ENCODE results near the gene HIRA. TPM values are rescaled to one million over a fixed set of nuclear protein-coding genes. Genes with fewer than 3 reads are reported as not detected.

HIRA gene
- total and polyA plus RNA-seq, 4 donors = 18.6 to 50.5 (median 33.8) TPM

DNA sequence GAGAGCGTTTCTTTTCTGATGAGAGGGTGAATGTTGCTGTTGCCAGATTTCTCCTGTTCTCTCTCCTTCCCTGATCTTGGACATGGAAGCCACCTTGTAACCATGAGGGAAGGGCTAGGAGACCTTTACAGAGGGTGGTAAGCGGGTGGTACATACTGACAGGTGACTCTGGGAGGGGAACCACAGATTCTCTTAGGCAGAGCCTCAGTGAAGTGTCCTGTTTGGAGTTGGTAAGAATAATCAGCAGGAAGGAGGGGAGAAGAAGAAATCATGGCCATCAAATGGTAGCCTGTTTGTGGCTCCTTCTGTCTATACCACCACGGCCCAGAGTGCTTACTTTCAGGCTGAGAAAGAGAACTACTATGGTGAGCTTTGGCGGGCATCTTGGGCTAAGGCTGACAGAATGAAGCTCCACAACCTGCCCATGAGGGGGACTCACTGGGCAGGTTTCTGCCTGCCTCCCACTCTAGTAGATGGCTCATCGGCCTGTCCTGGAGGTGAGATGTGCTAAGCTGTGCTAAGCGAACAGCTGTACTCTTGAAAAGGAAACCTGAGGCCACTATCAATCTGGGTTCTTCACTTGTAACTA, 84.8 kb downstream of the HIRA start:
- WGBS (ENCODE audit: insufficient coverage) = 100% methylated on average over 4 of the region's 6 CpGs
- no peaks in the 10 kb centered on the region for H3K4me1 ChIP-seq (ENCODE audit: control insufficient read depth, insufficient read depth, low read length)
- H3K9me3 ChIP-seq (ENCODE audit: control insufficient read depth, insufficient read depth, low read length) = peaks cover 1% of the 10 kb centered on the region
- peaks cover 51% of the 10 kb centered on the region for H3K36me3 ChIP-seq (ENCODE audit: control insufficient read depth, insufficient read depth, low read length)
- DNase-seq (ENCODE audit: low read depth in 4 of 6, low spot score in 6 of 6) = no peak
- H3K27me3 ChIP-seq (ENCODE audit: control insufficient read depth, insufficient read depth, low read length) = no peaks in the 10 kb centered on the region
- no peak overlapping the region for H3K4me3 ChIP-seq (ENCODE audit: low read depth, low read length)
- no peak overlapping the region for H3K27ac ChIP-seq (ENCODE audit: low read depth, low read length)

DNA sequence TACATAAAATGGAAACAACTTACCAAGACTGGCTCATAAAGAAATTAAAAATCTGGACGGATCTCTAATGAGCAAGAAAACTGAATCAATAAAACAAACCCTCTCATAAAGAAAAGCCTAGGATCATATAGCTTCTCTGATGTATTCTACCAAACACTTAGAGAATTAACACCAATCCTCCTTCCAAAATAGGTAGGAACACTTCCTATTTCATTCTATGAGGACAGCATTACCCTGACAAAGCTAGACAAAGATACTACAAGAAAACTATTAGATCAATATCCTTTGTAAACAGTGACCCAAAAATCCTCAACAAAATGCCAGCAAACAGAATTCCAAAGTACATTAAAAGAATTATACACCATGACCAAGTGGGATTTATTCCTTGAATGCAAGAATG, 87.1 kb downstream of the HIRA start:
- DNase-seq (ENCODE audit: low read depth in 4 of 6, low spot score in 6 of 6) = no peak
- no peak overlapping the region for H3K27ac ChIP-seq (ENCODE audit: low read depth, low read length)
- no peaks in the 10 kb centered on the region for H3K4me1 ChIP-seq (ENCODE audit: control insufficient read depth, insufficient read depth, low read length)
- H3K4me3 ChIP-seq (ENCODE audit: low read depth, low read length) = no peak overlapping the region
- WGBS (ENCODE audit: insufficient coverage) = no CpG with 5 or more reads among the region's 1 CpG
- H3K9me3 ChIP-seq (ENCODE audit: control insufficient read depth, insufficient read depth, low read length) = peaks cover 1% of the 10 kb centered on the region
- H3K27me3 ChIP-seq (ENCODE audit: control insufficient read depth, insufficient read depth, low read length) = no peaks in the 10 kb centered on the region
- peaks cover 34% of the 10 kb centered on the region for H3K36me3 ChIP-seq (ENCODE audit: control insufficient read depth, insufficient read depth, low read length)

DNA sequence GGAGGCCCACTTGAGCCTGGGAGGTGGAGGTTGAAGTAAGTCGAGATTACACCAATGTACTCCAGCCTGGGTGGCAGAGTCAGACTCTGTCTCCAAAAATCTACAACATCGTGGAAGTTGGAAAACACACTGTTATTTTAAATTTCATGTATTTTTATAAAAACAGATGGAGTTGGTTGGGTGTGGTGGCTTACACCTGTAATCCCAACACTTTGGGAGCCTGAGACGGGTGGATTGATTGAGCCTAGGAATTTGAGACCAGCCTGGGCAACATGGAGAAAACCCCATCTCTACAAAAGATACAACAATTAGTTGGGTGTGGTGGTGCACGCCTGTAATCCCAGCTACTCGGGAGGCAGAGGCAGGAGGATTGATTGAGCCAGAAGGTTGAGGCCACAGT, 88.1 kb downstream of the HIRA start:
- Histone ChIP-seq H3K4me1 (ENCODE audit: control insufficient read depth, insufficient read depth, low read length) (no peaks in the 10 kb centered on the region), H3K4me3 (ENCODE audit: low read depth, low read length) (no peak overlapping the region), H3K27ac (ENCODE audit: low read depth, low read length) (no peak overlapping the region), H3K9me3 (ENCODE audit: control insufficient read depth, insufficient read depth, low read length) (peaks cover 3% of the 10 kb centered on the region), H3K36me3 (ENCODE audit: control insufficient read depth, insufficient read depth, low read length) (peaks cover 33% of the 10 kb centered on the region), H3K27me3 (ENCODE audit: control insufficient read depth, insufficient read depth, low read length) (no peaks in the 10 kb centered on the region)
- WGBS (ENCODE audit: insufficient coverage) = no CpG with 5 or more reads among the region's 5 CpGs
- no peak for DNase-seq (ENCODE audit: low read depth in 4 of 6, low spot score in 6 of 6)

DNA sequence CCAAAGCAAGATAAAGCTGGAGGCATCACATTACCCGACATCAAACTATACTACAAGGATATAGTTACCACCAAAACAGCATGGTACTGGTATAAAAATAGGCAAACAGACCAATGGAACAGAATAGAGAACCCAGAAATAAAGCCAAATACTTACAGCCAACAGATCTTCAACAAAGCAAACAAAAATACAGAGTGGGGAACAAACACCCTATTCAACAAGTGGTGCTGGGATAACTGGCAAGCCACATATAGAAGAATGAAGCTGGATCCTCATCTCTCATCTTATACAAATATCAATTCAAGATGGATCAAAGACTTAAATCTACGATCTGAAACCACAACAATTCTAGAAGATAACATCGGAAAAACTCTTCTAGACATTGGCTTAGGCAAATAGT, 90.0 kb downstream of the HIRA start:
- Histone ChIP-seq H3K4me3 (ENCODE audit: low read depth, low read length) (no peak overlapping the region), H3K4me1 (ENCODE audit: control insufficient read depth, insufficient read depth, low read length) (no peaks in the 10 kb centered on the region), H3K36me3 (ENCODE audit: control insufficient read depth, insufficient read depth, low read length) (peaks cover 29% of the 10 kb centered on the region), H3K27ac (ENCODE audit: low read depth, low read length) (no peak overlapping the region), H3K27me3 (ENCODE audit: control insufficient read depth, insufficient read depth, low read length) (no peaks in the 10 kb centered on the region), H3K9me3 (ENCODE audit: control insufficient read depth, insufficient read depth, low read length) (peaks cover 3% of the 10 kb centered on the region)
- WGBS (ENCODE audit: insufficient coverage) = 60% methylated on average over 1 of the region's 3 CpGs
- DNase-seq (ENCODE audit: low read depth in 4 of 6, low spot score in 6 of 6) = no peak

DNA sequence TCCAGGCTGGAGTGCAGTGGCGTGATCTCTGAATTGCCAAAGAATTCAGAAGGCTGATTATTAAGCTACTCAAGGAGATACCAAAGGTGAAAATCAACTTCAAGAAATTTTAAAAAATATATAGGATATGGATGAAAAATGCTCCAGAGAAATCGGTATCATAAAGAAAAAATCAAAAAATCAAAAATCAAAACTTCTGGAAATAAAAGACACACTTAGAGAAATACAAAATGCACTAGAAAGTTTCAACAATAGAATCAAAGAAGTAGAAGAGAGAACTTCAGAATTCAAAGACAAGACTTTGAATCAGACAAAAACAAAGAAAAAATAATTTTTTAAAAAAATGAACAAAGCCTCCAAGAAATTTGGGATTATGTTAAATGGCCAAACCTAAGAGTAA, 94.4 kb downstream of the HIRA start:
- peaks cover 5% of the 10 kb centered on the region for H3K9me3 ChIP-seq (ENCODE audit: control insufficient read depth, insufficient read depth, low read length)
- no CpG with 5 or more reads among the region's 2 CpGs for WGBS (ENCODE audit: insufficient coverage)
- H3K27ac ChIP-seq (ENCODE audit: low read depth, low read length) = no peak overlapping the region
- H3K4me1 ChIP-seq (ENCODE audit: control insufficient read depth, insufficient read depth, low read length) = no peaks in the 10 kb centered on the region
- H3K36me3 ChIP-seq (ENCODE audit: control insufficient read depth, insufficient read depth, low read length) = peaks cover 16% of the 10 kb centered on the region
- no peak for DNase-seq (ENCODE audit: low read depth in 4 of 6, low spot score in 6 of 6)
- no peaks in the 10 kb centered on the region for H3K27me3 ChIP-seq (ENCODE audit: control insufficient read depth, insufficient read depth, low read length)
- no peak overlapping the region for H3K4me3 ChIP-seq (ENCODE audit: low read depth, low read length)

DNA sequence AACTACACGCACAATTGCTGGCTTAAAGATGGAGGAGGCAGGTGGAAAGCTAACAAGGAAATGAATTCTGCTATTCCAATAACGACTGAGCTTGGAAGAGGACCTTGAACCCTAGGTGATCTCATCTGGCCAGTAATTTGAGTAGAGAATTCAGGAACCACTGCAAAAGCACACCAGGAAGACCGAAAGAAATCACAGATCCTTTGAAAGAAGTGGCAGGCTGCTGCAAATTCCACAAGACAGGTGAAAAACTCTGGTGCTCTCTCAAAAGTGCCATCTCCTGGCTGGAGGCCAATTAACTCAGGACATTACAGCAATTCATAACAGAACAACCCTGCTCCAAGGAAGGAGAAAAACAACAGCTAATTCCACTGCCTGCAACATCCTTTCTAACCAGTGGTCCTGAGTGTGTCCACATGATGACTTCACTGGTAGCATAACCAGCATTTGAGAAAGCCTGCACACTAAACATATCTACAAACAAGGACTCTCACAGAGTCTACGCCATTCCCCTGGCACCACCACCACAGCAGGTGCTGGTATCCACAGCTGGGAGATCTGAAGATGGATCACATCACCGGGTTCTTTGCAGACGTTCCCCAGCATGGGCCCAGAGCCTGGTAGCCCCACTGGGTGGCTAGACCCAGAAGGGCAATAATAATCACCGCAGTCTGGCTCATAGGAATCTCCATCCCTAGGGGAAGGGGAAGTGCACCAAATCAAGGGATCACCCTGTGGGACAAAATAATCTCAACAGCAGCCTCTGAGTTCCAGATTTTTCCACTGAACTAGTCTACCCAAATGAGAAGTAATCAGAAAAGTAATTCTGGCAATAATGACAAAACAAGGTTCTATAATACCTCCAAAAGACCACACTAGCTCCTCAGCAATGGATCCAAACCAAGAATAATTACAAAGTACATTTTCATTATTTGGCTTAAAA, 95.1 kb downstream of the HIRA start:
- H3K27ac ChIP-seq (ENCODE audit: low read depth, low read length) = no peak overlapping the region
- no peaks in the 10 kb centered on the region for H3K27me3 ChIP-seq (ENCODE audit: control insufficient read depth, insufficient read depth, low read length)
- peaks cover 24% of the 10 kb centered on the region for H3K36me3 ChIP-seq (ENCODE audit: control insufficient read depth, insufficient read depth, low read length)
- no peak overlapping the region for H3K4me3 ChIP-seq (ENCODE audit: low read depth, low read length)
- H3K4me1 ChIP-seq (ENCODE audit: control insufficient read depth, insufficient read depth, low read length) = no peaks in the 10 kb centered on the region
- peaks cover 5% of the 10 kb centered on the region for H3K9me3 ChIP-seq (ENCODE audit: control insufficient read depth, insufficient read depth, low read length)
- WGBS (ENCODE audit: insufficient coverage) = 95% methylated on average over 7 of the region's 7 CpGs
- no peak for DNase-seq (ENCODE audit: low read depth in 4 of 6, low spot score in 6 of 6)

DNA sequence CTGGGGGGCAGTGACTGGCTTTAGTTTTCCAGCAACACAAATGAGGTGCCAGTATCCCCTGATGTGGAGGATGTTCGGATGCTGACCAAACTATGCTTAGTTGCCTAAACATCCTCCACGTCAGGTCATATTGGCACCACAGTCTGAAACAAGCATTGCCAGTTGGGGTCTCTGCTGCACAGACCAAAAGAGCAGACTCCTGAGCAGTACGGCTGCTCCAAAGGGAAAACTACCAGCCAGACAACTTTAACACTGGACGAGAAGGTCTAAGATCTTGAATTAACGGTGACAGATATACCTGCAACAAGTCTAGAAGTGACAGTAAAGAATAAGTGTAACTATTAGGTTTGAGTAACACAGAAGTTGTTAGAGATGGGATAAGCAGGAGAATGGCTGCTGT, 99.6 kb downstream of the HIRA start:
- H3K9me3 ChIP-seq (ENCODE audit: control insufficient read depth, insufficient read depth, low read length) = peaks cover 9% of the 10 kb centered on the region
- H3K27ac ChIP-seq (ENCODE audit: low read depth, low read length) = no peak overlapping the region
- 100% methylated on average over 2 of the region's 5 CpGs for WGBS (ENCODE audit: insufficient coverage)
- no peak for DNase-seq (ENCODE audit: low read depth in 4 of 6, low spot score in 6 of 6)
- H3K4me1 ChIP-seq (ENCODE audit: control insufficient read depth, insufficient read depth, low read length) = no peaks in the 10 kb centered on the region
- no peaks in the 10 kb centered on the region for H3K27me3 ChIP-seq (ENCODE audit: control insufficient read depth, insufficient read depth, low read length)
- peaks cover 44% of the 10 kb centered on the region for H3K36me3 ChIP-seq (ENCODE audit: control insufficient read depth, insufficient read depth, low read length)
- no peak overlapping the region for H3K4me3 ChIP-seq (ENCODE audit: low read depth, low read length)

DNA sequence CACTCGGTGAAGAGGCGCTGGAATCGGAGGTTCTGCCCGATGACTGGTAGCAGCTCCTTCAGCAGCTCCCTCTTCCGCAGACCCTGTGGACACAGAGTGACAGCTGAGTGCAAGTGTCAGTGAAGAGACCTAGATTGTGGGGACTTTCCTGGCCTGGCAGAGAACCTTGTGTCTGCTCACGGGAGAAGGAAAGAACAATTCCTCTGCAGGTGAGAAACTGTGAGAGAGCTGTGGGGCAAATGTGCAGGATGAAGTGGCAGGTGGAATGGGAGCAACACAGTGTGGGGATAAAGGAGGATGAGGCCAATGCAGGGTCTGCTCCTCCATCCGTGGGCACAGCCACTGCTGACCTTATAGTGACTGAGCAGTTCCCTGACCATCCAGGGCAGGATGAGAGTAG, 100.1 kb downstream of the HIRA start:
- no peaks in the 10 kb centered on the region for H3K27me3 ChIP-seq (ENCODE audit: control insufficient read depth, insufficient read depth, low read length)
- H3K4me3 ChIP-seq (ENCODE audit: low read depth, low read length) = no peak overlapping the region
- no peak overlapping the region for H3K27ac ChIP-seq (ENCODE audit: low read depth, low read length)
- no peak for DNase-seq (ENCODE audit: low read depth in 4 of 6, low spot score in 6 of 6)
- peaks cover 9% of the 10 kb centered on the region for H3K9me3 ChIP-seq (ENCODE audit: control insufficient read depth, insufficient read depth, low read length)
- 98% methylated on average over 7 of the region's 7 CpGs for WGBS (ENCODE audit: insufficient coverage)
- peaks cover 44% of the 10 kb centered on the region for H3K36me3 ChIP-seq (ENCODE audit: control insufficient read depth, insufficient read depth, low read length)
- H3K4me1 ChIP-seq (ENCODE audit: control insufficient read depth, insufficient read depth, low read length) = no peaks in the 10 kb centered on the region

DNA sequence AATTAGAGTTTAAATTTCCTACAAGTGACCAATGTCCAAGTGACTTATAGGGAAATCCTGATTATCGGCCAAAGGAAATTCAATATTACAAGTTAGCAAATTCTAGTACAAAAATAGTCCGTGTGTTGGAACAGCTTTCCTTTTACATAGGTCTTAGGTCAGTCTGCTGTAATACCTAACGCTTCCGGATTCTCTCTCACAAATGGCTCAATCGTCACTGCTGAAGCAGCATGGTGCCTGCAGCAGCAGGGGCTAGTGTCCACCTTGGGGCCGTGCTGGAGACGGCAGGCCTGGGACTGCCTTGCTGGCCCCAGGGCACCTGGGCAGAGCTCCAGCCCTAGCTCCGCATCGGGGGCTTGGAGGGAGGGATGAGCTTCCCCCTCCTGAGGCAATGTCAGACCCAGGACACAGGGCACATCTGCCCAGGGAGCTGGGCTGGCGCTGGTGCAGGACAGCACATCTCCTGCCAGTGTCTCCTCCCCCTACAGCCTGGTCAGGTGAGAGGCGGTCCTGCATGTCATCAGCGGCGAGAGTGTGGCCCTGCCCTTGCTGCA, 100.6 kb downstream of the HIRA start:
- no peak for DNase-seq (ENCODE audit: low read depth in 4 of 6, low spot score in 6 of 6)
- 98% methylated on average over 13 of the region's 13 CpGs for WGBS (ENCODE audit: insufficient coverage)
- Histone ChIP-seq H3K9me3 (ENCODE audit: control insufficient read depth, insufficient read depth, low read length) (peaks cover 9% of the 10 kb centered on the region), H3K27me3 (ENCODE audit: control insufficient read depth, insufficient read depth, low read length) (no peaks in the 10 kb centered on the region), H3K4me1 (ENCODE audit: control insufficient read depth, insufficient read depth, low read length) (no peaks in the 10 kb centered on the region), H3K27ac (ENCODE audit: low read depth, low read length) (no peak overlapping the region), H3K4me3 (ENCODE audit: low read depth, low read length) (no peak overlapping the region), H3K36me3 (ENCODE audit: control insufficient read depth, insufficient read depth, low read length) (peaks cover 40% of the 10 kb centered on the region)

All from spinal cord (tissue), 10 donors.